ENCODE measurements around the gene MTUS2. TPM values are rescaled to one million over a fixed set of nuclear protein-coding genes. Genes with fewer than 3 reads are reported as not detected.

Gene MTUS2
- total and polyA plus RNA-seq, 4 donors = under 0.01 to 0.70 (median 0.15) TPM

GRCh38 chr13:29279356-29280254, 459.5 kb downstream of the MTUS2 start:
- H3K27me3 ChIP-seq (ENCODE audit: control insufficient read depth in 4 of 4, insufficient read depth in 4 of 4, low read length in 3 of 4) = no peaks in the 10 kb centered on the region
- no peak for TF ChIP-seq ZBTB33 (IDR thresholded peaks at IDR 0.05)
- TF ChIP-seq HNF4G (IDR thresholded peaks at IDR 0.05) = no peak
- TF ChIP-seq MAX (IDR thresholded peaks at IDR 0.05) = no peak
- TF ChIP-seq TAF1 (conservative IDR thresholded peaks at IDR 0.05) = no peak
- TF ChIP-seq YY1 (IDR thresholded peaks at IDR 0.05) = no peak
- TF ChIP-seq FOXA1 (IDR thresholded peaks at IDR 0.05) = no peak
- TF ChIP-seq JUND (IDR thresholded peaks at IDR 0.05) = no peak
- no peaks in the 10 kb centered on the region for H3K4me1 ChIP-seq (ENCODE audit: control insufficient read depth in 4 of 4, insufficient read depth in 4 of 4, low read length in 3 of 4)
- H3K27ac ChIP-seq (ENCODE audit: low read depth in 1 of 2, low read length in 2 of 2) = no peak overlapping the region
- H3K9me3 ChIP-seq (ENCODE audit: control insufficient read depth in 4 of 4, low read length in 3 of 4) = no peaks in the 10 kb centered on the region
- H3K4me3 ChIP-seq (ENCODE audit: low read depth in 1 of 3, low read length in 3 of 3) = no peak overlapping the region
- no peak for DNase-seq (ENCODE audit: low spot score)
- H3K36me3 ChIP-seq (ENCODE audit: control insufficient read depth in 4 of 4, insufficient read depth in 3 of 4, low read depth in 1 of 4, low read length in 3 of 4) = no peaks in the 10 kb centered on the region
- H3K9ac ChIP-seq (ENCODE audit: low read depth in 1 of 2, low read length in 2 of 2) = no peak overlapping the region
- WGBS = 63% methylated on average over 2 of the region's 2 CpGs

GRCh38 chr13:29281932-29282495, 461.9 kb downstream of the MTUS2 start:
- Histone ChIP-seq H3K4me1 (ENCODE audit: control insufficient read depth in 4 of 4, insufficient read depth in 4 of 4, low read length in 3 of 4) (no peaks in the 10 kb centered on the region), H3K9me3 (ENCODE audit: control insufficient read depth in 4 of 4, low read length in 3 of 4) (no peaks in the 10 kb centered on the region), H3K27me3 (ENCODE audit: control insufficient read depth in 4 of 4, insufficient read depth in 4 of 4, low read length in 3 of 4) (no peaks in the 10 kb centered on the region), H3K9ac (ENCODE audit: low read depth in 1 of 2, low read length in 2 of 2) (no peak overlapping the region), H3K4me3 (ENCODE audit: low read depth in 1 of 3, low read length in 3 of 3) (no peak overlapping the region), H3K36me3 (ENCODE audit: control insufficient read depth in 4 of 4, insufficient read depth in 3 of 4, low read depth in 1 of 4, low read length in 3 of 4) (no peaks in the 10 kb centered on the region), H3K27ac (ENCODE audit: low read depth in 1 of 2, low read length in 2 of 2) (no peak overlapping the region)
- TF ChIP-seq GABPA (IDR thresholded peaks at IDR 0.05 in 1 of 2, conservative IDR thresholded peaks at IDR 0.05 in 1 of 2) (no peak), NR2F2 (IDR thresholded peaks at IDR 0.05) (no peak), YY1 (IDR thresholded peaks at IDR 0.05) (no peak), TAF1 (conservative IDR thresholded peaks at IDR 0.05) (no peak), REST (IDR thresholded peaks at IDR 0.05) (no peak), RXRA (IDR thresholded peaks at IDR 0.05) (no peak), SP1 (IDR thresholded peaks at IDR 0.05) (no peak), ATF3 (IDR thresholded peaks at IDR 0.05) (no peak), HNF4A (conservative IDR thresholded peaks at IDR 0.05) (no peak), HNF4G (IDR thresholded peaks at IDR 0.05) (no peak)
- no peak for DNase-seq (ENCODE audit: low spot score)
- 93% methylated on average over 5 of the region's 5 CpGs for WGBS
